ENCODE results near the gene TRAF6.

The TRAF6 gene

DNA sequence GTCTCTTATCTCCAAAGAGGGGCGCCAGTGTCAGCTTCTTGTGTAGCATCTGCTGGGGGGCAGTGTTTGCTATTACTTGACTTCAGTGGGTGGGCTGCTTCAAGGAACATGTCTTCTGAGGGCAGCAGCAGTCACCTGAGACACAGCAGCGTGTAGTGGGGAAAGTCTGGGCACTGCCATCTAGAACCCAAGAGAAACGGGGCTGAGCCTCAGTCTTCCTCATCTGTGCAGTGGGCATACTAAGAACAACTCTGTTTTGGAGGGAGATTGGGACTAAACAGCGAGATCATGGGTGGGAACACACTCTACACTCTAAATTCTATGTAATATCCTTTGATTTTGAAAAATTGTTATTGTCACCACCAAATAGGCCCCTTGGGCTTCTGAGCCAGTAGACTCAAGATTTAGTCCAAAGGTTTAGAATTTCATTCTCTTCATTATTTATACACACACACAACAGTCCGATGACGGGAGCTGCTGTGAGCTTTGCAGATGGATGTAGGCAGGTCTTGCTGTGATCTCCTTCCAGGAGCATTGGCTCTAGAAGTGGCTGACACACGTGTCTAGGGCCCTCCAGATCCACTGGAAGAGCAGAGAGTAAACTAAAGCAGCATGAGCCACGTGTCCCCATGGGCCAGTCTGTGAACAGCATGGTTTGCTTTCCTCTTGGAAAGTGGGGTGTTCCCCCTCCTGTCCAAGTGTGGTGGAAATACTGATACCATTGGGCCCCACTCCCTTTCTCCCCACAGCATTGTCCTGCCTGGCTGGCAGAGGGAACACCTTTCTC, 51.8 kb downstream of the TRAF6 start:
- DNase-seq (ENCODE audit: low spot score): no peak

- no peak for DNase-seq (ENCODE audit: low spot score)
Measured at GRCh38 chr11:36456156-36456555, 53.9 kb downstream of the TRAF6 start.

DNA sequence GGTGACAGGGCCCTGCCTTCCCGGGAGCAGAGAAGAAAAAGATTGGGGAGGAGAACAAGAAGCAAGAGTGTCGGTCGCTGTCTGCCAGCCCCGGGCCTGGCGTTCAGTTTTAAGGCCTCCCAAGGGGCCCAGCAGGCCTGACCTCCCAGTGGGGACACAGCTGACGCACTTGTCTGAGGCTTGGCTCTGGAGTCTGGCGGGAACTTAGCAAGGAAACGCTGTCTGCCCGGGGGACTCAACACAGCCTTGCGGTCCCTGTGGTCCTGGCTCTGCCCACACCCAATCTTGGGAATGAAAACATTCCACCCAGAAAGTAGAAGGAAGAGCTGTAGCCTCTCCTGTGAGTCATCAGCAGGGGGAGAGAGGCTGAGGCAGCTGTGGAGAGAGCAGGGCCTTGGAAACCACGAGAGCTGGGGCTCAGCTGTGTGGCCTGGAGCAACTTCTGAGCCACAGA, 54.4 kb downstream of the TRAF6 start:
- peak; percentile 69 for DNase-seq (ENCODE audit: low spot score)

DNA sequence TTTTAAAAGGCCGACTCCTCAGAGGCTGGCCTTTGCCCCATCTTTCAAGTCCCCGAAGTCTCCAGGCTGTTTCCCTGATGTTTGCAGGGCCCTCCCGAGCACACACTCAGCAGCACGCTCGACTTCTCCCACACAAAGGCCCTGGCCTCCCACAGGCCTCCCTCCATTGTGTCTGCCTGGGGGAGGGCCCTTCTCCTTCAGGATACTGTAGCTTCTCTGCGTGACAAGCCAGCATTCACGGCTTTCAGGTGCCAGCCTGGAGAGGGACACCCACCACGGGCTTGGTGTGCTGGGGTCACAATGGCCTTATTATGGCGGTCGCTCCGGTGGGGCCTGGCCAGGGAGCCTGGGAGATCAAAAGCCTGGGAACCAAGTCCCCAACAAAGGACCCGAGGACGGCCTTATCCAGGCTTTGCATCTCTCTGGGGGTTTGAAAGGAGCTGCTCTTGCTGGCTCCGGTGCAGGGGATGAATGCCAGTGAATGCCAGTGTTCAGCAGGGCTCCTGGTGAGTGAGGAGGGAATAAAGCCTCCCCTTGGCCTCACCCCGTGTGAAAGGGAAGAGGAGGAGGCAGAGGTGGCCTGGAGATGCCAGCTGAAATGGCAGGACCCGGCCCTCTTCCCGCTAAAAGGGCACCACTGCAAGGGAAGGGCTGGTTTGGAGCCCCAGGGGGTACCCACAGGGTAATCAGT, 55.0 kb downstream of the TRAF6 start:
- DNase-seq (ENCODE audit: low spot score): peak; percentile 82

DNA sequence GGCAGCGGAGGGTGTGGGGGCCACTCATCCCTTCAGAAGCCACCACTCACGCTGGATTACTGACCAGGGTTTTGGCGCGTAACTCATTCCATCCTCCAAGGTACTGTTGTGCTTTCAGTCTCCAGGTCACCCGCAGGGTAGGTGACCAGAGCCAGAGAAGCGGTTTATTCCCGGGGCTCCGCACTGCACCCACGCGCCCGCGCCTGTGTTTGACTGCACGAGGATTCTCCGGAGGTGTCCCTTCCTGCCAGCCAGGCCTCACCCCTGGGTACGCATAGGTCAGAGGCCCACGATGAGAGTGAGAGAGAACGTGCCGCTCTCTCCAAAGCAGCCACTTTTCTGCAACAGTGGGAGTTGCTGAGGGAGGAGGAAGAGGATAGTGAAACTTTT, 55.5 kb downstream of the TRAF6 start:
- DNase-seq (ENCODE audit: low spot score): no peak

DNA sequence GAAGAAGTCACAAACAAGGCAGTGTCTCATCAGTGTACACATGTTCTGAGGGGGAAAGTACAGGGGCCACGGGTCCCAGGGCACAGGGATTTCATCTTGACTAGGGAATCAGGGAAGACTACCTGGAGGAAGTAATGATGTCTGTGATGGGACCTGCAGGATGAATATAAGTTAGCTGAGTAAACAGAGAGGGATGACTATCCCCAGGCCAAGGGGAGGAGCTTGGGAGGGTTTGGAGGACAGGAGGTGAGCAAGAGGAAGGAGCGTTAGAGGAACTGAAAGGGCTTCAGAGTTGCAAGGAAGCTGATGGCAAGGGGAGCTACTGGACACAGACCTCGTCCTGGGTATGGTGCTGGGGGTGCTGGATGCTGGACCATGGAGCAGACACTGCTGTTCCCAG, 56.4 kb downstream of the TRAF6 start:
- no peak for DNase-seq (ENCODE audit: low spot score)

DNA sequence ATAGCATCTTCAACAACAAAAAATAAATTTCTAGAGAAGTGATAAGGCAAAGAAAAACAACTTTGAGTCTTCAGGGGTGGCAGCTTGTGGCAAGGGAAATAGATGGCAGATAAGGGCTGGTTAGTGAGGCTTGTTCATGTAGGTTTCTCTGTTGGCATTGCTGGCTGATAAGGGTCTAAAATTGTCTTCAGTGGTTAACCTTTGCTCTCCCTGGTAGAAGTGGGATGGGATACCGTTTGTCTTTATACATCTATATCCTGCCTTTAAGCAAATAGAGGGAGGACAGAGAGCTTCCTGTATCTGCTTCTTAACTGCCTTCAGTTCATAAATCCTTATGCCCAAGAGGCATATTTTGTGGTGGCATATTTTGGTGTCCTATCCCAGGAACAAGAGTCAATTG, 57.1 kb downstream of the TRAF6 start:
- no peak for DNase-seq (ENCODE audit: low spot score)

- DNase-seq (ENCODE audit: low spot score): no peak
Measured at GRCh38 chr11:36452236-36452940, 57.7 kb downstream of the TRAF6 start.

DNA sequence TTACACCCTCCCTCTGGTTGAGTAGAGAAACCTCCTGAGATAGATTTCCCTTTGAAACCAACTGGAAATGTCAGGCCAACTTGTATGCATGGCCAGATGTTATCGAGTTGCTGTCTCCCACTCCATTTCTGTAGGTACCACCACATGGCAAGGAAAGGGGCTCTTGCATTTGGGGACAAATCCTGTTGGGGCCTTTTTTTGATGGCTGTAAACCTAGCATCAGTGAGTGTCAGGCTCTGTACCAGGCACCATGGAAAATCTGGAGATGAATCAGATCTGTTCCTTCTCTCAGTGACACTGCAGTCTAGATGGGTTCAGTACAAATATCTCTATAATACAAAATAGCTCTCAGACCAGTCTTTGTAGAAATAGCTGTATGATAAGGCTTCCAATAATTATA, 58.4 kb downstream of the TRAF6 start:
- DNase-seq (ENCODE audit: low spot score): no peak

DNA sequence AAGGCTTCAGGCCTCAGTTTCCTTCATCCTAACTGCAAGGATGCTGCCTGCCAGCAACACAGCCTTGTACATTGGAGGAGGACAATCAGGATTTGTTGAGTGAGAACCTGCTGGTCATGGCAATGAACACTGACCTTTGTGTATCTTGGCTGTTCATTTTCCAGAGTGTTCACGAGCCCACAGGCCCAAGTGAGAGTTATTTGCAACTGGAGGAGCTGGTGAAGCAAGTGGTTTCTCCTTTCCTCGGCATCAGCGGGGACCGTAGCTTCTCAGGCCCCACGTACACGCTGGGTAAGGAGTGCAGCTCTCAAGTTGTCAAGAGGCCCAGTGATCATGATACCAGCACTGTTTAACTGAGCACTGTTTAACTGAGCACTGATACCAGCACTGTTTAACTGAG, 59.0 kb downstream of the TRAF6 start:
- no peak for DNase-seq (ENCODE audit: low spot score)

- DNase-seq (ENCODE audit: low spot score): no peak
Measured at GRCh38 chr11:36450110-36450572, 59.9 kb downstream of the TRAF6 start.

GRCh38 chr11:36449561-36450096, 60.4 kb downstream of the TRAF6 start:
- no peak for DNase-seq (ENCODE audit: low spot score)

DNA sequence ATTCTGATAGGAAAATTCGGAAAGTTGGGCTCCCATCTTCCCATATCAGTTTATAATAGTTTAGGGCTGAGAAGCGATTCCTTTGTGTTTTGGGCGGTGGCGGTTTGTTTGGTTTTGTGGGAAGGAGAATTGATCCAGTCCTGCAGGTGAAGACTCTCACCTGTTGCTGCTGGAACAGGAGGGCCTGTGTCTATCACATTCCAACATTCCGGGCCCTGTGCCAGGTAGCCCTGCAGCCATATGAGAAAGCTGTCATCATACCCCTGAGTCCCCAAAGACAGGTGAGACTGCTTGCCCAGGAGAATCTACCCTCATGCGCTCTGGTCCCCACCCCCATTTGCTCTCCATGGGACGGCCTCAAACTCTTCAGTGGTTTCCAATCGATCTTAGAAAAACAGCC, 62.1 kb downstream of the TRAF6 start:
- DNase-seq (ENCODE audit: low spot score): no peak

DNA sequence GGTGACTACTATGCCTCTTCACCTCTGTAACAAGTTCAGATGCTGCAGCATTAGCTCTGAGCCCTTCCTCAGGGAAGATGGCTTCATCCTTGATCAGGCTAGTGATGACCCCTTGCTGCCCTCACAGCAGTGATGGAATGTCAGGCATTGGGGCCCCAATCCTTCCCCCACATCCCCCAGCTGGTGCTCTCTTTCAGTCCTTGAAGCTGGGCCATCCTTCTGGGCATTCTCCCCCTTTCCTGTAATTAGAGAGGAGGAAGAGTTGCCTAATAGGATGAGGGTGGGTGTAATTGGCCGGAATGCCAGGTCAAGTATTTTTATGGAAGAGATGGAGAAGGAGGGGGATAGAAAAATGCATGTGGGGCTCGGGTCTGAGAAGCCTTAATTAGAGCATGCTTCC, 62.6 kb downstream of the TRAF6 start:
- DNase-seq (ENCODE audit: low spot score): no peak

DNA sequence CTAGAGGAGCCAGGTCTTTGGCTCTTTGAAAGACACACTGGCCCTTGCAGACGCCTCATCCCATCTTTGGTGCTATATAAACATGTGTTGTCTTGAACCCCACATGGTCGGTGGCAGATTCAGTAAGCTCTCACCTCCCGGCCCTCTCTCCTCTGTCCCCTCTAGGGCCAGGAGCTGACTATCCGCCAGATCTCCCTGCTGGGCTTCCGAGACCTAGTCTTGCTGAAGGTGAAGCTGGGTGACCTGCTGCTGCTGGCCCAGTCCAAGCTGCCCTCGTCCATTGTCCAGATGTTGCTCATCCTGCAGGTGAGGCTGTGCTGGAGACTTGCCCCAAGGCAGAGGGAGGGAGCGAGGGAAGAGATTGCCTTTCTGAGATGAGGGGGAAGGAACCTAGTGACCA, 63.9 kb downstream of the TRAF6 start:
- DNase-seq (ENCODE audit: low spot score): no peak

DNA sequence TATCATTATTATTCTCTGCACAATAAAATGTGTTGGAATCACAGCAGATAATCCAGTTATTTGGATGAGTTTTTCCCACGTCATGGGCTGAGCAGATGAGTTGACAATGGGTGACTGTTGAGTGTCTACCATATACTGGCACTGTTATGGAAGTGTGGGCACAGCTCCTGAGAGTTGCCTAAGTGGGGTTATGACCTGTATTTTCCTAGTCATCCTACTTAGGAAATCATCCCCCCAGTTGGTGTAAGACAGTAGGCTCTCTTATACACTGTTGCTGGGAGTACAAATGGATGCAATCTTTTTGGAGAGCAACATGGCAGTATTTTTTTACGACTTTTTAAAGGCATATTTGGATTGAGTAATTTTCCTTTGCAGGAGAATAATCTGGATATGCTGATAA, 66.4 kb downstream of the TRAF6 start:
- no peak for DNase-seq (ENCODE audit: low spot score)

DNA sequence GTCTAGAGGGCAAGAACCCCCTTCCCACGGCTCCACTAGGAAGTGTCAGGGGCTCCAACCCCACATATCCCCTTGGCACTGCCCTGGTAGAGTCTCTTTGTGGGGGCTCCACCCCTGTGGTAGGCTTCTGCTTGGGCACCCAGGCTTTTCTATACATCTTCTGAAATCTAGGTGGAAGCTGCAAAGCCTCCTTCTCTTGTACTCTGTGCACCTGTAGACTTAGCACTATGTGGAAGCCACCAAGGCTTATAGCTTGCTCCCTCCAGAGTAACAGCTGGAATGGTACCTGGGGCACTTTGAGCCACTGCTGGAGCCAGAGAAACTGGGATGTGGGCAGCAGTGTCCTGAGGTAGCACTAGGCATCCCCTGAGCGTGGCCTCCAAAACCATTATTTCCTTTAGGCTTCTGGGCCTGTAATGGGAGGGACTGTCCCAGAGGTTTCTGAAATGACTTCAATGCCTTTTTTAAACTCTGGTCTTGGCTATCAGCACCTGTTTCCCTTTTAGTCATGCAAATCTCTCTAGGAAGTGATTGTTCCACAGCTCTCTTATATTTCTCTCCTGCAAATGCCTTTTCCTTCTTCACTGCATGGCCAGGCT, 68.4 kb downstream of the TRAF6 start:
- DNase-seq (ENCODE audit: low spot score): no peak

DNA sequence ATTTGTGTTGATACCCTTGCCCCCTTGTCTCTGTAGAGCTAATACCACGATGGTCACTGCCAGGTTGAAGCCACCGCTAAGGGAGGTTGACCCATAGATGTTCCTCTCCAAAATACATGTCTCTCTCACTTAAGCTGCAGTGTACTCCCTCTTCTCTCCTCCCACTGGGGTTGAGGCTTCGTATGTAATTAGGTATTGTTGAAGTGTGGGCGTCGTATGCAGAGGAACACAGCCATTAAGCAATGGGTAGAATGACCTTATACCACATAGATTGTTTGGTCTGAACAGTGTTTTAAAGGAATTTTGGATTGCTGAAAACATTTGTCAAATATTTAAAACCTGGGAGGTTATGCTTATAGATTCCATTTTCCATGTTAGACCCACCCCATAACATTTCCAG, 71.9 kb downstream of the TRAF6 start:
- no peak for DNase-seq (ENCODE audit: low spot score)

DNA sequence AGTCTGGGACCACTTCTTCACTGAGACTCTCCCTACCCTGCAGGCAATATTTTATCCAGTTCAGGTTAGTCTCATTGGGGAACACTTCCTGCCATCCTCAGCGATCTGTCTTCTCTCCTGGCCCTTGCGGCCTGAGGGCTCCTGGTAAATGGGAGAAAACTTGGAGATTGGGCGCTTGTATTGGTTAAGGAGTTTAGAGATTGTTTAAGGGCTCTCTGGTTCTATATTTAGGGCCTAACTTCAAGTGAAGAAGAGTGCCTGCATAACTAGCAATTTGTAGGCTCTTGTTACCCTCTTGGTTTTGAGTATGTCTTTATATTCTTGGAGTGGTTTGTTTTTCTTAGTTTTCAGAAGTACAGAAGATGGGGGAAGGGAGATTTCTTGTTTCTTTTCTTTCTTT, 72.7 kb downstream of the TRAF6 start:
- DNase-seq (ENCODE audit: low spot score): no peak
